Activated naive CD4-positive, alpha-beta T cell treated with anti-CD3 and anti-CD28 coated beads for 36 hours (primary cell): ENCODE results near the gene IL17B. TPM values are rescaled to one million over a fixed set of nuclear protein-coding genes. Genes with fewer than 3 reads are reported as not detected.

Source experiments
- CTCF ChIA-PET: fragments of 350-600 bp; sonication (Branson Sonifier 250); formaldehyde crosslinking; loops from one replicate; lab custom pipeline; 2021; ENCODE audit warnings: antibody characterized with exemption; lab: Charles Lee
- DNase-seq: peaks from one replicate; pipeline ENCODE4 v3.0.0-alpha.2; 2020
- H3K27ac Mint-ChIP-seq: one replicate; pipeline ENCODE4 v1.8.0; 2021; ENCODE audit warnings: mild to moderate bottlenecking, mixed read lengths
- H3K27me3 Mint-ChIP-seq: one replicate; pipeline ENCODE4 v1.8.0; 2021; ENCODE audit warnings: low read depth, mixed read lengths
- H3K36me3 Mint-ChIP-seq: one replicate; pipeline ENCODE4 v1.8.0; 2021; ENCODE audit warnings: low read depth, mixed read lengths
- H3K4me1 Mint-ChIP-seq: one replicate; pipeline ENCODE4 v1.8.0; 2021; ENCODE audit warnings: low read depth, mixed read lengths
- H3K4me3 Mint-ChIP-seq: one replicate; pipeline ENCODE4 v1.8.0; 2021; ENCODE audit warnings: mild to moderate bottlenecking, moderate library complexity, mixed read lengths
- H3K9me3 Mint-ChIP-seq: one replicate; pipeline ENCODE4 v1.8.0; 2021; ENCODE audit warnings: mixed read lengths
- intact Hi-C: fragments of 100-400 bp; cut with micrococcal nuclease; formaldehyde crosslinking; loops from one replicate; pipeline ENCODE4 v1.15.1; 2023
- total RNA-seq, 2 experiments: library from RNA; stranded (reverse); gene quantifications; one replicate each; pipeline ENCODE4 v1.2.3, GENCODE V29; 2021

IL17B gene
- total RNA-seq, 2 experiments from 2014 or later, result not detected

GRCh38 chr5:149380466-149381121 lies 1.5 kb upstream of the IL17B start:
- Mint-ChIP-seq H3K9me3 (no peaks in the 10 kb centered on the region), H3K4me3 (no peak overlapping the region), H3K27me3 (no peaks in the 10 kb centered on the region), H3K4me1 (no peaks in the 10 kb centered on the region), H3K36me3 (no peaks in the 10 kb centered on the region), H3K27ac (no peak overlapping the region)
- no peak for DNase-seq
- intact Hi-C loops, result no loop called here
- CTCF ChIA-PET, result interaction anchor here (0.7 to 7.5 kb wide), 22 partner anchors 8 to 218 kb away, joined by 3 to 80 read pairs (median 5); no protein-coding TSS in a partner anchor

GRCh38 chr5:149379818-149380374 lies 804 bp upstream of the IL17B start:
- Mint-ChIP-seq H3K27ac (no peak overlapping the region), H3K36me3 (no peaks in the 10 kb centered on the region), H3K9me3 (no peaks in the 10 kb centered on the region), H3K4me1 (no peaks in the 10 kb centered on the region), H3K4me3 (no peak overlapping the region), H3K27me3 (no peaks in the 10 kb centered on the region)
- CTCF ChIA-PET, result interaction anchor here (0.6 to 7.5 kb wide), 10 partner anchors 9 to 185 kb away, joined by 3 to 80 read pairs (median 4); no protein-coding TSS in a partner anchor
- intact Hi-C loops, result no loop called here
- no peak for DNase-seq

- Mint-ChIP-seq H3K27ac (no peak overlapping the region), H3K27me3 (no peaks in the 10 kb centered on the region), H3K4me1 (no peaks in the 10 kb centered on the region), H3K4me3 (no peak overlapping the region), H3K9me3 (no peaks in the 10 kb centered on the region), H3K36me3 (no peaks in the 10 kb centered on the region)
- CTCF ChIA-PET, result interaction anchor here (0.5 to 7.5 kb wide), 3 partner anchors 8 to 55 kb away, joined by 4 to 80 read pairs (median 79); no protein-coding TSS in a partner anchor
- intact Hi-C loops, result no loop called here
- DNase-seq, result no peak
Observed at GRCh38 chr5:149378241-149378820, 761 bp downstream of the IL17B start.

GRCh38 chr5:149376711-149377447 lies 2.2 kb downstream of the IL17B start:
- CTCF ChIA-PET, result interaction anchor here (0.5 to 2.9 kb wide), 5 partner anchors 9 to 238 kb away, joined by 3 to 14 read pairs (median 5); no protein-coding TSS in a partner anchor
- no peaks in the 10 kb centered on the region for H3K27me3 Mint-ChIP-seq
- intact Hi-C loops, result no loop called here
- no peaks in the 10 kb centered on the region for H3K4me1 Mint-ChIP-seq
- DNase-seq, result no peak
- H3K4me3 Mint-ChIP-seq, result no peak overlapping the region
- no peaks in the 10 kb centered on the region for H3K9me3 Mint-ChIP-seq
- no peak overlapping the region for H3K27ac Mint-ChIP-seq
- no peaks in the 10 kb centered on the region for H3K36me3 Mint-ChIP-seq

- H3K4me1 Mint-ChIP-seq, result peaks cover 1% of the 10 kb centered on the region
- no peak overlapping the region for H3K27ac Mint-ChIP-seq
Observed at GRCh38 chr5:149376104-149376503, 3.0 kb downstream of the IL17B start.

GRCh38 chr5:149375434-149375833 lies 3.7 kb downstream of the IL17B start:
- CTCF ChIA-PET, result interaction anchor here (0.6 to 2.9 kb wide), 8 partner anchors 8 to 189 kb away, joined by 3 to 14 read pairs (median 4); partner anchors contain the start of gene CSNK1A1
- H3K4me1 Mint-ChIP-seq, result peaks cover 1% of the 10 kb centered on the region
- no peaks in the 10 kb centered on the region for H3K27me3 Mint-ChIP-seq
- H3K4me3 Mint-ChIP-seq, result no peak overlapping the region
- DNase-seq, result no peak
- no peak overlapping the region for H3K27ac Mint-ChIP-seq
- H3K9me3 Mint-ChIP-seq, result no peaks in the 10 kb centered on the region
- no peaks in the 10 kb centered on the region for H3K36me3 Mint-ChIP-seq
- intact Hi-C loops, result no loop called here

More at GRCh38 chr5:149376104-149376503, 3.0 kb downstream of the IL17B start:
- no peak overlapping the region for H3K4me3 Mint-ChIP-seq
- no peaks in the 10 kb centered on the region for H3K36me3 Mint-ChIP-seq
- no peaks in the 10 kb centered on the region for H3K9me3 Mint-ChIP-seq
- no peak for DNase-seq
- CTCF ChIA-PET, result interaction anchor here (1.0 to 2.9 kb wide), 5 partner anchors 9 to 189 kb away, joined by 3 to 14 read pairs (median 5); no protein-coding TSS in a partner anchor
- intact Hi-C loops, result no loop called here
- H3K27me3 Mint-ChIP-seq, result no peaks in the 10 kb centered on the region

- CTCF ChIA-PET, result interaction anchor here (0.6 to 9.3 kb wide), 8 partner anchors 6 to 190 kb away, joined by 3 to 80 read pairs (median 4); partner anchors contain the start of genes CSNK1A1 and IL17B
- Mint-ChIP-seq H3K27ac (no peak overlapping the region), H3K36me3 (no peaks in the 10 kb centered on the region), H3K9me3 (no peaks in the 10 kb centered on the region), H3K27me3 (no peaks in the 10 kb centered on the region), H3K4me1 (peaks cover 1% of the 10 kb centered on the region), H3K4me3 (no peak overlapping the region)
- intact Hi-C loops, result no loop called here
- DNase-seq, result no peak
Observed at GRCh38 chr5:149374801-149375200, 4.3 kb downstream of the IL17B start.

GRCh38 chr5:149374303-149374702 lies 4.8 kb downstream of the IL17B start:
- intact Hi-C loops, result no loop called here
- Mint-ChIP-seq H3K27ac (no peak overlapping the region), H3K4me3 (no peak overlapping the region), H3K4me1 (peaks cover 5% of the 10 kb centered on the region), H3K36me3 (no peaks in the 10 kb centered on the region), H3K9me3 (no peaks in the 10 kb centered on the region), H3K27me3 (no peaks in the 10 kb centered on the region)
- CTCF ChIA-PET, result interaction anchor here (1.0 to 9.3 kb wide), 5 partner anchors 7 to 60 kb away, joined by 3 to 125 read pairs (median 25); partner anchors contain the start of gene IL17B
- no peak for DNase-seq

GRCh38 chr5:149372932-149373331 lies 6.2 kb downstream of the IL17B start:
- CTCF ChIA-PET, result interaction anchor here (0.6 to 9.3 kb wide), 16 partner anchors 8 to 250 kb away, joined by 3 to 125 read pairs (median 5); partner anchors contain the start of genes GRPEL2 and IL17B
- DNase-seq, result no peak
- Mint-ChIP-seq H3K9me3 (no peaks in the 10 kb centered on the region), H3K27me3 (no peaks in the 10 kb centered on the region), H3K36me3 (peaks cover 6% of the 10 kb centered on the region), H3K4me3 (no peak overlapping the region), H3K27ac (no peak overlapping the region), H3K4me1 (peaks cover 7% of the 10 kb centered on the region)
- intact Hi-C loops, result no loop called here

GRCh38 chr5:149372076-149372795 lies 6.9 kb downstream of the IL17B start:
- no peak for DNase-seq
- Mint-ChIP-seq H3K4me3 (no peak overlapping the region), H3K27me3 (no peaks in the 10 kb centered on the region), H3K36me3 (peaks cover 6% of the 10 kb centered on the region), H3K4me1 (peaks cover 8% of the 10 kb centered on the region), H3K9me3 (no peaks in the 10 kb centered on the region), H3K27ac (no peak overlapping the region)
- CTCF ChIA-PET, result interaction anchor here (0.6 to 9.3 kb wide), 47 partner anchors 9 to 478 kb away, joined by 3 to 125 read pairs (median 4); partner anchors contain the start of genes GRPEL2, IL17B and PCYOX1L
- intact Hi-C loops, result no loop called here

GRCh38 chr5:149371296-149371962 lies 7.7 kb downstream of the IL17B start:
- Mint-ChIP-seq H3K4me1 (peaks cover 10% of the 10 kb centered on the region), H3K36me3 (peaks cover 6% of the 10 kb centered on the region), H3K27ac (peak overlapping the region; percentile 57), H3K9me3 (no peaks in the 10 kb centered on the region), H3K27me3 (no peaks in the 10 kb centered on the region), H3K4me3 (no peak overlapping the region)
- CTCF ChIA-PET, result interaction anchor here (0.6 to 9.3 kb wide), 46 partner anchors 10 to 479 kb away, joined by 3 to 125 read pairs (median 4); partner anchors contain the start of genes GRPEL2, IL17B and PCYOX1L
- intact Hi-C loops, result loop anchor here (1.0 kb wide), 4 partner anchors 14 to 230 kb away; partner anchors contain the start of gene ABLIM3
- peak; percentile 82 for DNase-seq
